Kidney (tissue), 14 donors: ENCODE measurements around the gene SH3BP5L. TPM values are rescaled to one million over a fixed set of nuclear protein-coding genes. Genes with fewer than 3 reads are reported as not detected.
"Not testable (repeated sequence)": the region's sequence is repeated elsewhere in the genome, so short reads cannot be mapped to it uniquely, and the experiment has no call there.

ENCODE experiments used
- DNase-seq, 5 donors: peaks; one replicate each; pipeline ENCODE4 v3.0.0-alpha.2; 2013 to 2020
- FAIRE-seq: peaks from 2 replicates; lab custom pipeline; 2012; peaks lifted over from hg19 to GRCh38; lab: Jason Lieb, UNC
- H3K27ac ChIP-seq, 2 donors: one replicate each; pipeline ENCODE4 v1.7.0; 2013; ENCODE audit warnings: low read depth in 2 of 2, low read length in 2 of 2, inconsistent platforms in 1 of 2
- H3K27me3 ChIP-seq: one replicate; pipeline ENCODE4 v1.7.1; 2013; ENCODE audit warnings: low read length, inconsistent platforms; ENCODE audit not compliant: control insufficient read depth, insufficient read depth
- H3K36me3 ChIP-seq, 3 donors: one replicate each; pipeline versions ENCODE4 v1.7.0 to v1.7.1; 2013; ENCODE audit warnings: low read length in 3 of 3, control low read depth in 1 of 3, inconsistent platforms in 1 of 3; ENCODE audit not compliant: insufficient read depth in 3 of 3, control insufficient read depth in 2 of 3
- H3K4me1 ChIP-seq, 3 donors: one replicate each; pipeline versions ENCODE4 v1.7.0 to v1.7.1; 2013; ENCODE audit warnings: low read length in 3 of 3, inconsistent platforms in 1 of 3, low read depth in 1 of 3; ENCODE audit not compliant: control insufficient read depth in 2 of 3, insufficient read depth in 2 of 3
- H3K4me3 ChIP-seq, 3 donors: one replicate each; pipeline versions ENCODE4 v1.7.0 to v1.8.1; 2013; ENCODE audit warnings: low read length in 3 of 3, control low read depth in 1 of 3, inconsistent platforms in 1 of 3
- H3K9ac ChIP-seq, 3 donors: one replicate each; pipeline versions ENCODE4 v1.7.0 to v1.7.1; 2013; ENCODE audit warnings: low read length in 3 of 3, control low read depth in 1 of 3, inconsistent platforms in 1 of 3
- H3K9me3 ChIP-seq, 3 donors: one replicate each; pipeline versions ENCODE4 v1.7.0 to v1.7.1; 2013; ENCODE audit warnings: low read length in 3 of 3, control low read depth in 1 of 3, inconsistent platforms in 1 of 3; ENCODE audit not compliant: control insufficient read depth in 2 of 3, insufficient read depth in 1 of 3
- intact Hi-C: fragments of 100-400 bp; cut with DNase I; formaldehyde crosslinking; loops from one replicate; pipeline ENCODE4 v1.11.1; 2022
- polyA plus RNA-seq: library from polyadenylated mRNA; stranded (reverse); fragments of 350-450 nt; fragmentation: Illumina TruSeq; extraction: RNeasy Lipid Tissue Mini Kit (QIAGEN cat#74804); gene quantifications from one replicate; pipeline ENCODE4 v1.2.3, GENCODE V29; 2014; ENCODE audit warnings: low read depth, low replicate concordance; ENCODE audit not compliant: insufficient read depth
- total RNA-seq: library from RNA; stranded (reverse); fragmentation: NEBNext Ultra II Directional; extraction: Animal tissue kit (Norgen Biotek cat#: 25700); gene quantifications from one replicate; pipeline ENCODE4 v1.2.1, GENCODE V29; 2021
- TF ChIP-seq, protein P1 (sequence below): IDR thresholded peaks from 3 replicates; pipeline ENCODE4 v1.5.1; 2012; ENCODE audit warnings: mild to moderate bottlenecking, moderate library complexity, borderline replicate concordance; ENCODE audit not compliant: insufficient read depth; ENCODE audit errors: extremely low read depth
- donor health status: control.
- donor health status: control.
- donor health status: control.
- donor health status: control.
- donor health status: control.
- donor health status: DM: yes; HTN: yes; CAD: no.
- donor health status: Normal renal cell carcinoma (clear cell type).

SH3BP5L gene
- total and polyA plus RNA-seq, 2 donors from 2014 or later: 16.6 to 24.9 TPM

DNA sequence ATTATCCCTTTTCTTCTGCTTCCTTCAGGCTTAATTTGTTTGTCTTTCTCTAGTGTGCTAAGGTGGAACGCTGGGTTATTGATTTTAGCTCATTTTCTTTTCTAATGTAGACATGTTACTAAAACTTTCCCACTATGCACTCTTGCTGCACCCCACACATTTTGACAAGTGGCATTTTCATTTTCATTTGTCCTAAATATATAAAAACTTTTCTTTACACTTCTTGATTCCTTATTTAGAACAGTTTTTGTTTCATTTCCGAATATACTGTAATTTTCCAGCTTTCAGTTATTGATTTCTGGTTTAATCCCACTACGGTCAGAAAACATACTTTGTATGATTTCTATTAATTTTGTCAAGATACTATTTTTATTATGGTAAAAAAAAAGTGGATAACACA lies 25.3 kb downstream of the SH3BP5L start:
- TF ChIP-seq, protein P1, sequence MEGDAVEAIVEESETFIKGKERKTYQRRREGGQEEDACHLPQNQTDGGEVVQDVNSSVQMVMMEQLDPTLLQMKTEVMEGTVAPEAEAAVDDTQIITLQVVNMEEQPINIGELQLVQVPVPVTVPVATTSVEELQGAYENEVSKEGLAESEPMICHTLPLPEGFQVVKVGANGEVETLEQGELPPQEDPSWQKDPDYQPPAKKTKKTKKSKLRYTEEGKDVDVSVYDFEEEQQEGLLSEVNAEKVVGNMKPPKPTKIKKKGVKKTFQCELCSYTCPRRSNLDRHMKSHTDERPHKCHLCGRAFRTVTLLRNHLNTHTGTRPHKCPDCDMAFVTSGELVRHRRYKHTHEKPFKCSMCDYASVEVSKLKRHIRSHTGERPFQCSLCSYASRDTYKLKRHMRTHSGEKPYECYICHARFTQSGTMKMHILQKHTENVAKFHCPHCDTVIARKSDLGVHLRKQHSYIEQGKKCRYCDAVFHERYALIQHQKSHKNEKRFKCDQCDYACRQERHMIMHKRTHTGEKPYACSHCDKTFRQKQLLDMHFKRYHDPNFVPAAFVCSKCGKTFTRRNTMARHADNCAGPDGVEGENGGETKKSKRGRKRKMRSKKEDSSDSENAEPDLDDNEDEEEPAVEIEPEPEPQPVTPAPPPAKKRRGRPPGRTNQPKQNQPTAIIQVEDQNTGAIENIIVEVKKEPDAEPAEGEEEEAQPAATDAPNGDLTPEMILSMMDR: no peak
- no peak for FAIRE-seq
- Histone ChIP-seq H3K9me3 (no peaks in the 10 kb centered on the region), H3K27ac (no peak overlapping the region), H3K4me3 (no peak overlapping the region), H3K36me3 (no peaks in the 10 kb centered on the region), H3K4me1 (peaks cover 0 to 9% (median 5%) of the 10 kb centered on the region in 3 donors), H3K27me3 (no peaks in the 10 kb centered on the region), H3K9ac (no peak overlapping the region)
- no peak for DNase-seq
- intact Hi-C loops: no loop called here

DNA sequence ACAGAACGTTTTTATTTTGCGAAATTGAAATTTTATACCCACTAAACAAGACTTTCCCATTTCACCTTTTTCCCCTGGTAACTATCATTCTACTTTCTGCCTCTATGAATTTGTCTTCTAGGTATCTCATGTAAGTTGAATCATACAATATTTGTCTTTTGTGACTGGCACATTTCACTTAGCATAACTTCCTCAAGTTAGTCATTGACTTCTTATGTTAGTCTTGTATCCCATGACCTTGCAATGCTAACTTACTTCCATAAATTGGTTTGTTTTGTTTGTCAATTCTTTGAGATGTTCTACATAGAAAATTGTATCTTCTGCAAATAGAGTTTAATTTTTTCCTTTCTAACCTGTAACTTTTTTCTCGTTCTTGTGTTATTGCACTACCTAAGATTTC lies 26.9 kb downstream of the SH3BP5L start:
- no peak overlapping the region for H3K9ac ChIP-seq
- TF ChIP-seq, protein P1: no peak
- intact Hi-C loops: no loop called here
- DNase-seq (no peak), FAIRE-seq (no peak)
- H3K4me3 ChIP-seq: no peak overlapping the region
- H3K27me3 ChIP-seq: no peaks in the 10 kb centered on the region
- H3K27ac ChIP-seq: no peak overlapping the region
- no peaks in the 10 kb centered on the region for H3K9me3 ChIP-seq
- H3K4me1 ChIP-seq: no peaks in the 10 kb centered on the region
- no peaks in the 10 kb centered on the region for H3K36me3 ChIP-seq

DNA sequence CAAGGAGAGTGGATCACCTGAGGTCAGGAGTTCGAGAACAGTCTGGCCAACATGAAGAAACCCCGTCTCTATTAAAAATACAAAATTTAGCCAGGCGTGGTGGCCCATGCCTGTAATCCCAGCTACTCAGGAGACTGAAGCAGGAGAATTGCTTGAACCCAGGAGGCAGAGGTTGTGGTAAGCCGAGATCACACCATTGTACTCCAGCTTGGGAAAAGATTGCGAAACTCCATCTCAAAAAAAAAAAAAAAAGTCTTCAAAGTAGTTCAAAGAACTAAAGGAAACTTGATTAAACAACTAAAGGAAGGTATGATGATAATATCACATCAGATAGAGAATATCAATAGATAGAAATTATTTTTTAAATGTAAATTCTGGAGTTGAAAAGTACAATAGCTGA lies 31.1 kb downstream of the SH3BP5L start:
- H3K4me1 ChIP-seq, FAIRE-seq, DNase-seq: not testable (repeated sequence)

DNA sequence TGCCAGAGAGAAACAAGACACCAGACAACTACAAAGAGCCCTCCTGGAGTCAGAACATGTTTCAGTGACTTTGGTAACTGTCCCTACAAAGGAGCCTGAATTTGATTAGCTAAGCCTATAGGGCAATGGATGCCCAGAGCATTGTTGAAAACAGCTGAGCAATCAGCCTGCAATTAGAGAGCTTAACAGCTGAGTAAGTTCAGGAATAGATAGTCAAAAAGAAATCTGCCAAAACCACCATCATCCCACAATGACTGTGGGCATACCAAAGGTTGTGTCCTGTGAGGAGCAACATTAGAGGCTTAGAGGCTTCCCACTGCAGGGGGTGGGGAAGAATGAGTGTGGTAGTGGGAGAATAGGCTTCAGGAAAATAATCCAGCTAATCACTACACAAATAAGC lies 32.1 kb downstream of the SH3BP5L start:
- intact Hi-C loops: no loop called here
- no peak overlapping the region for H3K9ac ChIP-seq

More for the DNA sequence above, 31.1 kb downstream of the SH3BP5L start:
- H3K27ac ChIP-seq, H3K4me3 ChIP-seq, H3K9me3 ChIP-seq, H3K9ac ChIP-seq, intact Hi-C loops, H3K27me3 ChIP-seq, H3K36me3 ChIP-seq: not testable (repeated sequence)

More for the DNA sequence above, 32.1 kb downstream of the SH3BP5L start:
- no peaks in the 10 kb centered on the region for H3K9me3 ChIP-seq
- H3K27me3 ChIP-seq: no peaks in the 10 kb centered on the region
- H3K4me1 ChIP-seq: no peaks in the 10 kb centered on the region
- H3K36me3 ChIP-seq: no peaks in the 10 kb centered on the region
- H3K4me3 ChIP-seq: no peak overlapping the region
- no peak for FAIRE-seq
- DNase-seq: no peak
- H3K27ac ChIP-seq: no peak overlapping the region
- TF ChIP-seq, protein P1: no peak
